ENCODE data around the gene FLYWCH1.
A peak's percentile ranks its signal among the peaks of the same experiment; 100 is the strongest.

FLYWCH1 gene

GRCh38 chr16:2970563-2970962 lies 58.8 kb downstream of the FLYWCH1 start:
- POLR2A ChIA-PET = no interaction called here
- CTCF ChIA-PET = interaction anchor here (0.9 to 3.2 kb wide), 7 partner anchors 7 to 54 kb away, joined by 3 to 17 read pairs (median 6); no protein-coding TSS in a partner anchor

GRCh38 chr16:2971134-2971984 lies 59.6 kb downstream of the FLYWCH1 start:
- H3K4me3 ChIP-seq (ENCODE audit: low read depth, low read length) = no peak overlapping the region
- CTCF ChIA-PET = interaction anchor here (1.1 to 3.2 kb wide), 3 partner anchors 9 to 12 kb away, joined by 3 to 17 read pairs (median 10); partner anchors contain the start of gene PKMYT1

More at GRCh38 chr16:2970563-2970962, 58.8 kb downstream of the FLYWCH1 start:
- DNase-seq (ENCODE audit: low read depth, low spot score) = no peak
- TF ChIP-seq CTCF (IDR thresholded peaks at IDR 0.05; ENCODE audit: insufficient read depth, low read length, missing control alignments) = no peak
- peak overlapping the region; percentile 61 for H3K4me3 ChIP-seq (ENCODE audit: low read depth, low read length)

GRCh38 chr16:2971985-2972784 lies 60.5 kb downstream of the FLYWCH1 start:
- TF ChIP-seq CTCF (IDR thresholded peaks at IDR 0.05; ENCODE audit: insufficient read depth, low read length, missing control alignments) = no peak
- POLR2A ChIA-PET = interaction anchor here (1.7 kb wide), 1 partner anchor 48 kb away, joined by 4 read pairs; the partner anchor contains the start of gene TNFRSF12A
- no peak for DNase-seq (ENCODE audit: low read depth, low spot score)
- no peak overlapping the region for H3K4me3 ChIP-seq (ENCODE audit: low read depth, low read length)
- CTCF ChIA-PET = interaction anchor here (1.1 to 3.2 kb wide), 3 partner anchors 9 to 11 kb away, joined by 3 to 17 read pairs (median 10); partner anchors contain the start of gene PKMYT1

More at GRCh38 chr16:2971134-2971984, 59.6 kb downstream of the FLYWCH1 start:
- no peak for TF ChIP-seq CTCF (IDR thresholded peaks at IDR 0.05; ENCODE audit: insufficient read depth, low read length, missing control alignments)
- no peak for DNase-seq (ENCODE audit: low read depth, low spot score)
- POLR2A ChIA-PET = interaction anchor here (1.7 kb wide), 1 partner anchor 49 kb away, joined by 4 read pairs; the partner anchor contains the start of gene TNFRSF12A

- no peak for TF ChIP-seq CTCF (IDR thresholded peaks at IDR 0.05; ENCODE audit: insufficient read depth, low read length, missing control alignments)
- ChIA-PET POLR2A (interaction anchor here (1.7 kb wide), 1 partner anchor 47 kb away, joined by 4 read pairs; the partner anchor contains the start of gene TNFRSF12A), CTCF (interaction anchor here (3.2 kb wide), 1 partner anchor 11 kb away, joined by 17 read pairs; no protein-coding TSS in a partner anchor)
- DNase-seq (ENCODE audit: low read depth, low spot score) = no peak
- H3K4me3 ChIP-seq (ENCODE audit: low read depth, low read length) = no peak overlapping the region
These were observed 61.4 kb downstream of the FLYWCH1 start for GRCh38 chr16:2973093-2973492.

GRCh38 chr16:2973605-2974318 lies 62.0 kb downstream of the FLYWCH1 start:
- CTCF ChIA-PET = interaction anchor here (1.6 to 3.2 kb wide), 2 partner anchors 12 kb away, joined by 6 to 17 read pairs; no protein-coding TSS in a partner anchor
- TF ChIP-seq CTCF (IDR thresholded peaks at IDR 0.05; ENCODE audit: insufficient read depth, low read length, missing control alignments) = no peak
- no peak for DNase-seq (ENCODE audit: low read depth, low spot score)
- POLR2A ChIA-PET = no interaction called here
- no peak overlapping the region for H3K4me3 ChIP-seq (ENCODE audit: low read depth, low read length)
